ENCODE measurements around the gene PATE3. TPM values are rescaled to one million over a fixed set of nuclear protein-coding genes. Genes with fewer than 3 reads are reported as not detected.

The PATE3 gene
- total and polyA plus RNA-seq, 2 of the 8 experiments (the other 6 are each of a cell fraction or from before 2014, with no cell fraction given): not detected

DNA sequence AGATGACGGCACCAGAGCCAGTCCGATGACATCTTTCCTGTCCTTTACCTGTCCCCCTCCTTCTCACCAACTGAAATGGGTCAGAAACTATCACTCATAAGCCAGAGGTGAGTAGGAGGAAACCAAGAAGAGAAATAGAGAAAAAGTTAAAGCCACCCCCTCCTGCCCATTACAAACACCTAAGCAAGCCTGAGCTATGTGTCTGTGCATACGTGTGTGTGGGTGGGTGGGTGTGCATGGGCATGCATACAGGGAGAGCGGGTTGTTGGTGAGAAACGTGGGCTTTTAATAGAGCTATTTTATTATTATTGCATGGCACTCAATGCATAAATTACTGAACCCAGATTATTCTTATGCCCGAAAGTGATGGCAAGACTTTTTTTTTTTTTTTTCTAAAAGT, 47.8 kb downstream of the PATE3 start (continued):
- TF ChIP-seq, protein P1, sequence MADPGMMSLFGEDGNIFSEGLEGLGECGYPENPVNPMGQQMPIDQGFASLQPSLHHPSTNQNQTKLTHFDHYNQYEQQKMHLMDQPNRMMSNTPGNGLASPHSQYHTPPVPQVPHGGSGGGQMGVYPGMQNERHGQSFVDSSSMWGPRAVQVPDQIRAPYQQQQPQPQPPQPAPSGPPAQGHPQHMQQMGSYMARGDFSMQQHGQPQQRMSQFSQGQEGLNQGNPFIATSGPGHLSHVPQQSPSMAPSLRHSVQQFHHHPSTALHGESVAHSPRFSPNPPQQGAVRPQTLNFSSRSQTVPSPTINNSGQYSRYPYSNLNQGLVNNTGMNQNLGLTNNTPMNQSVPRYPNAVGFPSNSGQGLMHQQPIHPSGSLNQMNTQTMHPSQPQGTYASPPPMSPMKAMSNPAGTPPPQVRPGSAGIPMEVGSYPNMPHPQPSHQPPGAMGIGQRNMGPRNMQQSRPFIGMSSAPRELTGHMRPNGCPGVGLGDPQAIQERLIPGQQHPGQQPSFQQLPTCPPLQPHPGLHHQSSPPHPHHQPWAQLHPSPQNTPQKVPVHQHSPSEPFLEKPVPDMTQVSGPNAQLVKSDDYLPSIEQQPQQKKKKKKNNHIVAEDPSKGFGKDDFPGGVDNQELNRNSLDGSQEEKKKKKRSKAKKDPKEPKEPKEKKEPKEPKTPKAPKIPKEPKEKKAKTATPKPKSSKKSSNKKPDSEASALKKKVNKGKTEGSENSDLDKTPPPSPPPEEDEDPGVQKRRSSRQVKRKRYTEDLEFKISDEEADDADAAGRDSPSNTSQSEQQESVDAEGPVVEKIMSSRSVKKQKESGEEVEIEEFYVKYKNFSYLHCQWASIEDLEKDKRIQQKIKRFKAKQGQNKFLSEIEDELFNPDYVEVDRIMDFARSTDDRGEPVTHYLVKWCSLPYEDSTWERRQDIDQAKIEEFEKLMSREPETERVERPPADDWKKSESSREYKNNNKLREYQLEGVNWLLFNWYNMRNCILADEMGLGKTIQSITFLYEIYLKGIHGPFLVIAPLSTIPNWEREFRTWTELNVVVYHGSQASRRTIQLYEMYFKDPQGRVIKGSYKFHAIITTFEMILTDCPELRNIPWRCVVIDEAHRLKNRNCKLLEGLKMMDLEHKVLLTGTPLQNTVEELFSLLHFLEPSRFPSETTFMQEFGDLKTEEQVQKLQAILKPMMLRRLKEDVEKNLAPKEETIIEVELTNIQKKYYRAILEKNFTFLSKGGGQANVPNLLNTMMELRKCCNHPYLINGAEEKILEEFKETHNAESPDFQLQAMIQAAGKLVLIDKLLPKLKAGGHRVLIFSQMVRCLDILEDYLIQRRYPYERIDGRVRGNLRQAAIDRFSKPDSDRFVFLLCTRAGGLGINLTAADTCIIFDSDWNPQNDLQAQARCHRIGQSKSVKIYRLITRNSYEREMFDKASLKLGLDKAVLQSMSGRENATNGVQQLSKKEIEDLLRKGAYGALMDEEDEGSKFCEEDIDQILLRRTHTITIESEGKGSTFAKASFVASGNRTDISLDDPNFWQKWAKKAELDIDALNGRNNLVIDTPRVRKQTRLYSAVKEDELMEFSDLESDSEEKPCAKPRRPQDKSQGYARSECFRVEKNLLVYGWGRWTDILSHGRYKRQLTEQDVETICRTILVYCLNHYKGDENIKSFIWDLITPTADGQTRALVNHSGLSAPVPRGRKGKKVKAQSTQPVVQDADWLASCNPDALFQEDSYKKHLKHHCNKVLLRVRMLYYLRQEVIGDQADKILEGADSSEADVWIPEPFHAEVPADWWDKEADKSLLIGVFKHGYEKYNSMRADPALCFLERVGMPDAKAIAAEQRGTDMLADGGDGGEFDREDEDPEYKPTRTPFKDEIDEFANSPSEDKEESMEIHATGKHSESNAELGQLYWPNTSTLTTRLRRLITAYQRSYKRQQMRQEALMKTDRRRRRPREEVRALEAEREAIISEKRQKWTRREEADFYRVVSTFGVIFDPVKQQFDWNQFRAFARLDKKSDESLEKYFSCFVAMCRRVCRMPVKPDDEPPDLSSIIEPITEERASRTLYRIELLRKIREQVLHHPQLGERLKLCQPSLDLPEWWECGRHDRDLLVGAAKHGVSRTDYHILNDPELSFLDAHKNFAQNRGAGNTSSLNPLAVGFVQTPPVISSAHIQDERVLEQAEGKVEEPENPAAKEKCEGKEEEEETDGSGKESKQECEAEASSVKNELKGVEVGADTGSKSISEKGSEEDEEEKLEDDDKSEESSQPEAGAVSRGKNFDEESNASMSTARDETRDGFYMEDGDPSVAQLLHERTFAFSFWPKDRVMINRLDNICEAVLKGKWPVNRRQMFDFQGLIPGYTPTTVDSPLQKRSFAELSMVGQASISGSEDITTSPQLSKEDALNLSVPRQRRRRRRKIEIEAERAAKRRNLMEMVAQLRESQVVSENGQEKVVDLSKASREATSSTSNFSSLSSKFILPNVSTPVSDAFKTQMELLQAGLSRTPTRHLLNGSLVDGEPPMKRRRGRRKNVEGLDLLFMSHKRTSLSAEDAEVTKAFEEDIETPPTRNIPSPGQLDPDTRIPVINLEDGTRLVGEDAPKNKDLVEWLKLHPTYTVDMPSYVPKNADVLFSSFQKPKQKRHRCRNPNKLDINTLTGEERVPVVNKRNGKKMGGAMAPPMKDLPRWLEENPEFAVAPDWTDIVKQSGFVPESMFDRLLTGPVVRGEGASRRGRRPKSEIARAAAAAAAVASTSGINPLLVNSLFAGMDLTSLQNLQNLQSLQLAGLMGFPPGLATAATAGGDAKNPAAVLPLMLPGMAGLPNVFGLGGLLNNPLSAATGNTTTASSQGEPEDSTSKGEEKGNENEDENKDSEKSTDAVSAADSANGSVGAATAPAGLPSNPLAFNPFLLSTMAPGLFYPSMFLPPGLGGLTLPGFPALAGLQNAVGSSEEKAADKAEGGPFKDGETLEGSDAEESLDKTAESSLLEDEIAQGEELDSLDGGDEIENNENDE (IDR thresholded peaks at IDR 0.05; ENCODE audit: insufficient replicate concordance, low read length): no peak
- TF ChIP-seq EZH2 (IDR thresholded peaks at IDR 0.05; ENCODE audit: low read depth, low read length, severe bottlenecking): no peak
- no peak for TF ChIP-seq CREB1 (IDR thresholded peaks at IDR 0.05)
- no peak for TF ChIP-seq CBX8 (IDR thresholded peaks at IDR 0.05; ENCODE audit: borderline replicate concordance, low read depth, low read length)
- no peak for TF ChIP-seq POLR2A (IDR thresholded peaks at IDR 0.05; ENCODE audit: control extremely low read depth in 1 of 2, low read depth in 2 of 2, low read length in 2 of 2)
